Left lung (tissue), 10 donors: ENCODE data around the gene TIMP1. TPM values are rescaled to one million over a fixed set of nuclear protein-coding genes. Genes with fewer than 3 reads are reported as not detected.

Experiments used
- ATAC-seq: fragments of 200-7000 bp; cut with Tn5 transposase; one replicate; pipeline ENCODE4 v1.9.1; 2020; ENCODE audit warnings: moderate library complexity
- DNase-seq, 4 donors: peaks; one replicate each; pipeline ENCODE4 v3.0.0-alpha.2; 2013 to 2020
- H3K27ac ChIP-seq, 2 donors: fragments of 200-600 bp; sonication (generic) in 1 of 2; one replicate each; pipeline versions ENCODE4 v1.5.0 to v1.8.0; 2020 to 2021
- H3K27me3 ChIP-seq, 2 donors: fragments of 200-600 bp; sonication (generic) in 1 of 2; one replicate each; pipeline versions ENCODE4 v1.5.0 to v1.8.0; 2020 to 2021
- H3K36me3 ChIP-seq, 2 donors: fragments of 200-600 bp; sonication (generic) in 1 of 2; one replicate each; pipeline versions ENCODE4 v1.5.0 to v1.8.0; 2020 to 2021
- H3K4me1 ChIP-seq, 2 donors: fragments of 200-600 bp; one replicate each; pipeline ENCODE4 v1.8.0; 2021
- H3K4me3 ChIP-seq, 2 donors: fragments of 200-600 bp; sonication (generic) in 1 of 2; one replicate each; pipeline versions ENCODE4 v1.5.0 to v1.8.0; 2020 to 2021; ENCODE audit warnings: mild to moderate bottlenecking in 1 of 2
- H3K9me3 ChIP-seq, 2 donors: fragments of 200-600 bp; sonication (generic) in 1 of 2; one replicate each; pipeline versions ENCODE4 v1.5.0 to v1.8.0; 2020 to 2021
- CTCF ChIP-seq, 2 donors: fragments of 200-600 bp; sonication (generic) in 1 of 2; IDR thresholded peaks; one replicate each; pipeline versions ENCODE4 v1.5.0 to v1.8.0; 2021; ENCODE audit warnings: antibody characterized with exemption in 2 of 2
- intact Hi-C, 2 donors: fragments of 100-400 bp; cut with DNase I; formaldehyde crosslinking; loops; one replicate each; pipeline versions ENCODE4 v1.11.2 to v1.14.2; 2022
- polyA plus RNA-seq, 6 donors: library from polyadenylated mRNA; unstranded; fragments of 120-200 nt; gene quantifications; one replicate each; pipeline ENCODE4 v1.2.1, GENCODE V29; 2013; ENCODE audit not compliant: insufficient read length in 6 of 6
- total RNA-seq, 2 donors: library from RNA; stranded (reverse); fragmentation: NEBNext Ultra II Directional; extraction: Animal tissue kit (Norgen Biotek cat#: 25700); gene quantifications; one replicate each; pipeline ENCODE4 v1.2.1, GENCODE V29; 2021
- donor health status: DM: no; HTN: yes; CAD: no.
- donor health status: DM: no; HTN: no; CAD: no.

Gene TIMP1
- total and polyA plus RNA-seq, 8 donors: 107 to 2,737 (median 124) TPM

DNA sequence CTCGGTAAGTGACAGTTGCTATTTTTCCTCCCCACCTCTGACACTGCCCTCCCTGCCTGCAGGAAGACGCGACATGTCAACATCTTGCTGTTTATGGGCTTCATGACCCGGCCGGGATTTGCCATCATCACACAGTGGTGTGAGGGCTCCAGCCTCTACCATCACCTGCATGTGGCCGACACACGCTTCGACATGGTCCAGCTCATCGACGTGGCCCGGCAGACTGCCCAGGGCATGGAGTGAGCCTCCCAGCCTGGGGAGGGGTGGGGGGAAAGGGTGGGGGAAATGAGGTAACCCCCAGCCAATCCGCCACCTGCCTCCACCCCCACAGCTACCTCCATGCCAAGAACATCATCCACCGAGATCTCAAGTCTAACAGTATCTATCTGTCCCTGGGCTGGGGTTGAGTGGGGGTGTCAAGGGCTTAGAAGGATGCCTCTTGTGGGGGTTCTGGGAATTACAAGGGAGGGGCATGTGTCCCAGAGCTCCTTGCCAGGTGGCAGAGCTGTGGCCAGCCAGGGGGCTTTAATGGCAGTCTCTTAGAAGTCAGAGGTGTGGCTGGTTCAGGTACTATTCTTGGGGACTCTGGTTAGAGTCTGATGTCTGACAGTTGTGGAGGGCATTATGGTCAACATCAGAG, 13.5 kb upstream of the TIMP1 start:
- Histone ChIP-seq H3K36me3 (peaks cover 0 to 75% of the 10 kb centered on the region in 2 donors), H3K9me3 (no peaks in the 10 kb centered on the region), H3K4me3 (no peak overlapping the region), H3K27ac (no peak overlapping the region), H3K27me3 (peaks cover 0 to 2% of the 10 kb centered on the region in 2 donors), H3K4me1 (peaks cover 0 to 13% of the 10 kb centered on the region in 2 donors)
- intact Hi-C loops: no loop called here
- DNase-seq (no peak), ATAC-seq (no peak)
- peak; percentile 11 to 39 for TF ChIP-seq CTCF (IDR thresholded peaks at IDR 0.05)

- Histone ChIP-seq H3K36me3 (peaks cover 0 to 58% of the 10 kb centered on the region in 2 donors), H3K27me3 (peaks cover 0 to 10% of the 10 kb centered on the region in 2 donors), H3K4me3 (no peak overlapping the region), H3K27ac (no peak overlapping the region), H3K4me1 (peaks cover 0 to 6% of the 10 kb centered on the region in 2 donors), H3K9me3 (no peaks in the 10 kb centered on the region)
- TF ChIP-seq CTCF (IDR thresholded peaks at IDR 0.05): no peak
- ATAC-seq (no peak), DNase-seq (no peak)
- intact Hi-C loops: no loop called here
Measured at GRCh38 chrX:47570794-47571193, 11.4 kb upstream of the TIMP1 start.

GRCh38 chrX:47571215-47571614, 11.0 kb upstream of the TIMP1 start:
- peaks cover 0 to 10% of the 10 kb centered on the region in 2 donors for H3K27me3 ChIP-seq
- no peak overlapping the region for H3K27ac ChIP-seq
- no peaks in the 10 kb centered on the region for H3K9me3 ChIP-seq
- no peak for DNase-seq
- intact Hi-C loops: no loop called here
- ATAC-seq: no peak
- H3K36me3 ChIP-seq: peaks cover 0 to 58% of the 10 kb centered on the region in 2 donors
- no peak for TF ChIP-seq CTCF (IDR thresholded peaks at IDR 0.05)
- peaks cover 0 to 6% of the 10 kb centered on the region in 2 donors for H3K4me1 ChIP-seq
- no peak overlapping the region for H3K4me3 ChIP-seq

GRCh38 chrX:47571896-47572295, 10.3 kb upstream of the TIMP1 start:
- intact Hi-C loops: no loop called here
- Histone ChIP-seq H3K4me3 (no peak overlapping the region), H3K4me1 (peaks cover 0 to 6% of the 10 kb centered on the region in 2 donors), H3K36me3 (peaks cover 0 to 51% of the 10 kb centered on the region in 2 donors), H3K27me3 (peaks cover 0 to 10% of the 10 kb centered on the region in 2 donors), H3K9me3 (no peaks in the 10 kb centered on the region), H3K27ac (no peak overlapping the region)
- DNase-seq (no peak), ATAC-seq (no peak)
- TF ChIP-seq CTCF (IDR thresholded peaks at IDR 0.05): no peak

GRCh38 chrX:47572773-47573340, 9.4 kb upstream of the TIMP1 start:
- H3K36me3 ChIP-seq: peaks cover 0 to 41% of the 10 kb centered on the region in 2 donors
- intact Hi-C loops: no loop called here
- H3K27me3 ChIP-seq: peaks cover 0 to 10% of the 10 kb centered on the region in 2 donors
- no peak overlapping the region for H3K27ac ChIP-seq
- no peaks in the 10 kb centered on the region for H3K9me3 ChIP-seq
- ATAC-seq (no peak), DNase-seq (no peak)
- peaks cover 0 to 6% of the 10 kb centered on the region in 2 donors for H3K4me1 ChIP-seq
- no peak for TF ChIP-seq CTCF (IDR thresholded peaks at IDR 0.05)
- no peak overlapping the region for H3K4me3 ChIP-seq
